Erythroblast (primary cell): Measurements from ENCODE around the gene THSD1.
"Not testable (repeated sequence)": the region's sequence is repeated elsewhere in the genome, so short reads cannot be mapped to it uniquely, and the experiment has no call there.

ENCODE experiments used
- DNase-seq, 2 experiments: peaks; one replicate each; lab custom pipeline; 2025; lab: John Stamatoyannopoulos, UW
- GATA1 ChIP-seq: IDR thresholded peaks from 2 replicates; pipeline ENCODE4 v1.6.1; 2011; ENCODE audit warnings: low read depth, mild to moderate bottlenecking, control low read depth, low read length, moderate library complexity
- POLR2A ChIP-seq: IDR thresholded peaks from 2 replicates; pipeline ENCODE4 v1.6.1; 2011; ENCODE audit warnings: mild to moderate bottlenecking, low read length

Gene THSD1

GRCh38 chr13:52394586-52394985, 11.4 kb downstream of the THSD1 start:
- TF ChIP-seq GATA1 = no peak
- TF ChIP-seq POLR2A = no peak

GRCh38 chr13:52393572-52394357, 12.2 kb downstream of the THSD1 start:
- DNase-seq = no peak
- TF ChIP-seq GATA1 (no peak), POLR2A (no peak)

More at GRCh38 chr13:52394586-52394985, 11.4 kb downstream of the THSD1 start:
- no peak for DNase-seq

GRCh38 chr13:52387721-52388120, 18.3 kb downstream of the THSD1 start:
- TF ChIP-seq GATA1 (no peak), POLR2A (no peak)
- no peak for DNase-seq

- TF ChIP-seq GATA1 = no peak
- no peak for TF ChIP-seq POLR2A
- DNase-seq = no peak
These were observed 20.1 kb downstream of the THSD1 start for GRCh38 chr13:52385870-52386269.

- peak; percentile 22 to 31 for DNase-seq
- TF ChIP-seq GATA1 = no peak
- TF ChIP-seq POLR2A = no peak
These were observed 22.6 kb downstream of the THSD1 start for GRCh38 chr13:52383366-52383765.

GRCh38 chr13:52378312-52378711, 27.7 kb downstream of the THSD1 start:
- DNase-seq = no peak
- TF ChIP-seq POLR2A = no peak
- no peak for TF ChIP-seq GATA1

GRCh38 chr13:52377898-52378297, 28.1 kb downstream of the THSD1 start:
- TF ChIP-seq POLR2A (no peak), GATA1 (no peak)
- no peak for DNase-seq

GRCh38 chr13:52374873-52375411, 31.0 kb downstream of the THSD1 start:
- DNase-seq = no peak
- TF ChIP-seq GATA1 (no peak), POLR2A (no peak)

GRCh38 chr13:52374389-52374788, 31.6 kb downstream of the THSD1 start:
- TF ChIP-seq GATA1 = no peak
- no peak for TF ChIP-seq POLR2A
- DNase-seq = no peak

GRCh38 chr13:52373277-52373676, 32.7 kb downstream of the THSD1 start:
- not testable (repeated sequence) for DNase-seq

- DNase-seq = no peak
- no peak for TF ChIP-seq POLR2A
- no peak for TF ChIP-seq GATA1
These were observed 34.2 kb downstream of the THSD1 start for GRCh38 chr13:52371736-52372247.

GRCh38 chr13:52366291-52366690, 39.7 kb downstream of the THSD1 start:
- TF ChIP-seq GATA1 = no peak
- TF ChIP-seq POLR2A = no peak
- no peak for DNase-seq

GRCh38 chr13:52362169-52362887, 43.6 kb downstream of the THSD1 start:
- not testable (repeated sequence) for DNase-seq

- no peak for DNase-seq
- no peak for TF ChIP-seq GATA1
- no peak for TF ChIP-seq POLR2A
These were observed 44.7 kb downstream of the THSD1 start for GRCh38 chr13:52361225-52361624.

- TF ChIP-seq GATA1 = no peak
- TF ChIP-seq POLR2A = no peak
- DNase-seq = no peak
These were observed 46.4 kb downstream of the THSD1 start for GRCh38 chr13:52359534-52359933.
